CD4-positive, alpha-beta T cell (primary cell): ENCODE results near the gene C6orf62. TPM values are rescaled to one million over a fixed set of nuclear protein-coding genes. Genes with fewer than 3 reads are reported as not detected.
"Not testable (repeated sequence)": the region's sequence is repeated elsewhere in the genome, so short reads cannot be mapped to it uniquely, and the experiment has no call there.

Source experiments
- ATAC-seq: fragments of 200-7000 bp; cut with Tn5 transposase; one replicate; pipeline ENCODE4 v1.10.0; 2022; ENCODE audit warnings: mild to moderate bottlenecking; ENCODE audit not compliant: poor library complexity
- CTCF ChIA-PET: fragments of 350-600 bp; sonication (Branson Sonifier 250); formaldehyde crosslinking; loops from one replicate; lab custom pipeline; 2021; ENCODE audit warnings: antibody characterized with exemption, inconsistent platforms; lab: Charles Lee
- POLR2A ChIA-PET: fragments of 350-600 bp; sonication (Branson Sonifier 250); formaldehyde crosslinking; loops from one replicate; lab custom pipeline; 2021; ENCODE audit warnings: antibody characterized with exemption, inconsistent platforms; lab: Charles Lee
- DNase-seq, 14 experiments: peaks; one replicate each; pipeline ENCODE4 v3.0.0-alpha.2; 2013 to 2020; ENCODE audit warnings: mixed read lengths in 2 of 14
- H3K27ac ChIP-seq, 2 donors: one replicate each; pipeline versions ENCODE4 v1.5.1 to v1.7.0; 2013; ENCODE audit warnings: low read length in 2 of 2, low read depth in 1 of 2, mild to moderate bottlenecking in 1 of 2
- H3K27me3 ChIP-seq, 2 experiments: 1 replicate in 1 of 2; 2 replicates in 1 of 2; pipeline versions ENCODE4 v1.6.1 to v1.7.0; 2013; ENCODE audit warnings: low read length in 2 of 2, control low read depth in 1 of 2, mild to moderate bottlenecking in 1 of 2, moderate library complexity in 1 of 2; ENCODE audit not compliant: insufficient read depth in 2 of 2, control insufficient read depth in 1 of 2
- H3K36me3 ChIP-seq: one replicate; pipeline ENCODE4 v1.6.1; 2013; ENCODE audit warnings: low read length, control low read depth; ENCODE audit not compliant: insufficient read depth
- H3K4me1 ChIP-seq: one replicate; pipeline ENCODE4 v1.6.1; 2013; ENCODE audit warnings: low read length, control low read depth; ENCODE audit not compliant: insufficient read depth
- H3K4me3 ChIP-seq: one replicate; pipeline ENCODE4 v1.5.1; 2013; ENCODE audit warnings: mild to moderate bottlenecking, low read length, moderate library complexity
- H3K9me3 ChIP-seq, 2 experiments: 1 replicate in 1 of 2; 2 replicates in 1 of 2; pipeline versions ENCODE4 v1.6.1 to v1.7.0; 2013; ENCODE audit warnings: low read length in 2 of 2, mild to moderate bottlenecking in 2 of 2, control low read depth in 1 of 2, moderate library complexity in 1 of 2; ENCODE audit not compliant: control insufficient read depth in 1 of 2, insufficient read depth in 1 of 2
- H3K27ac Mint-ChIP-seq: one replicate; pipeline ENCODE4 v1.8.0; 2020; ENCODE audit warnings: mixed read lengths
- H3K27me3 Mint-ChIP-seq: one replicate; pipeline ENCODE4 v1.8.0; 2021; ENCODE audit warnings: mixed read lengths
- H3K36me3 Mint-ChIP-seq: one replicate; pipeline ENCODE4 v1.8.0; 2021; ENCODE audit warnings: low read depth, mixed read lengths
- H3K4me1 Mint-ChIP-seq: one replicate; pipeline ENCODE4 v1.8.0; 2021; ENCODE audit warnings: low read depth, mixed read lengths
- H3K4me3 Mint-ChIP-seq: one replicate; pipeline ENCODE4 v1.8.0; 2020; ENCODE audit warnings: mild to moderate bottlenecking, mixed read lengths
- H3K9me3 Mint-ChIP-seq: one replicate; pipeline ENCODE4 v1.8.0; 2020; ENCODE audit warnings: mixed read lengths
- intact Hi-C, 2 experiments: fragments of 100-400 bp; cut with DNase I in 1 of 2; cut with micrococcal nuclease in 1 of 2; formaldehyde crosslinking; loops; one replicate each; pipeline versions ENCODE4 v1.15.1 to v1.9.0; 2023 to 2025; cut with DNase I, micrococcal nuclease
- polyA plus RNA-seq, 2 donors: library from polyadenylated mRNA; unstranded; fragments of 120-200 nt; gene quantifications; one replicate each; pipeline ENCODE4 v1.2.1, GENCODE V29; 2013
- total RNA-seq, 174 experiments: library from RNA in 2 of 174; stranded (reverse) in 2 of 174; gene quantifications; one replicate each; pipeline ENCODE4 v1.2.3 and lab custom pipeline; 2021 to 2026
- TF ChIP-seq, protein P1 (sequence below): fragments of 200-600 bp; IDR thresholded peaks from one replicate; pipeline ENCODE4 v1.8.0; 2022; ENCODE audit warnings: antibody characterized with exemption, mild to moderate bottlenecking

C6orf62 gene
- total RNA-seq (100 to 1,000 TPM; 108 to 111 TPM), total RNA-seq (lab: John Stamatoyannopoulos, UW) (137 to 334 (median 215) reads per million in 172 experiments)
- polyA plus RNA-seq (2013, experiment 1 of 2), result 116 TPM
- 129 TPM for polyA plus RNA-seq (2013, experiment 2 of 2)

DNA sequence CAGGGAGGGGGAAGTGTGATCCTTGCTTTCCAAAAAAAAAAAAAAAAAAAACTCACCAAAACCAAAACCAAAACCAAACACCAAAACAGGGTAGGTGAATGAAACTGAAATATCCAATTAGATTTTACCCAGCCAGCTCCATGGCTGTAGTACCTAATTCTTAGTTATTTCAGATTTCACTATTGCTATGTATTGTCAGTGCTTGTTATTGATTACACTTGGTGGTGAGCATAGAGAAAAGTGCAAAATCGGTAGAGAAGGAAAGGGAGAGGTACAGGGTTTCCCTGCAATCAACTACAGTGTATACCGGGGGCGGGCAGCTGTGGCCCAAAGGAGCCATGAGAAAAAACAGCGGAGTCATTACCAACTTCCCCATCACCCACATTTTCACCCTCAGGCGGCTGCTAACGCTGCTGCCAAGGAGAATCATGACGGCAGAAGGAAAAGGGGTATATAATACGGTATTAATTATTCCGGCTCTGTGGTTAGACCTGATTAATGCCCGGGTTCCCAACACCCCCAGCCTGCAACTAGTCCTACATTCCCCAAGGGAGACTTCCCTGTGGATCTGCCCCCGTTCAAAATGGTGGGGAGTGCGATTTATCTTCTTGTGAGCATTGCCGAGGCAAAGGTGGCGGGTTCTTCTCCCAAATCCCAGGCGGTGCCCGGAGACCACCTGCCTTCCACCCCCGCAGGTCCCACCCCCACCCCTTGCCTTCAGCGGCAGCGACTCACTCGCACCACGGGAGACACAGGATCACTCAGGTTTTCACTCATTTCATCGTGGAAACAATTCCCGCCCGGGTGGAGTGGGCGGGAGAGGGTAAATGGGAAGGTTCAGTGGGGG is at the start of gene C6orf62:
Gene C6orf62 (minus strand): TSS at position 30 of the 847 bp plus-strand sequence. CDS start 486 bp downstream, outside the sequence.
- no peaks in the 10 kb centered on the region for H3K27me3 Mint-ChIP-seq
- intact Hi-C loops, result loop anchor here in 1 of 2 experiments (1.0 kb wide), 1 partner anchor 53 kb away; the partner anchor contains the start of gene TDP2
- peak within 1 kb of the TSS; percentile 100 for H3K27ac ChIP-seq
- peaks cover 39% of the 10 kb centered on the region for H3K36me3 ChIP-seq
- H3K36me3 Mint-ChIP-seq, result peaks cover 71% of the 10 kb centered on the region
- H3K27me3 ChIP-seq, result no peaks in the 10 kb centered on the region
- DNase-seq, result peak in 13 of 14 experiments; percentile 3 to 74 (median 35)
- TF ChIP-seq, protein P1, sequence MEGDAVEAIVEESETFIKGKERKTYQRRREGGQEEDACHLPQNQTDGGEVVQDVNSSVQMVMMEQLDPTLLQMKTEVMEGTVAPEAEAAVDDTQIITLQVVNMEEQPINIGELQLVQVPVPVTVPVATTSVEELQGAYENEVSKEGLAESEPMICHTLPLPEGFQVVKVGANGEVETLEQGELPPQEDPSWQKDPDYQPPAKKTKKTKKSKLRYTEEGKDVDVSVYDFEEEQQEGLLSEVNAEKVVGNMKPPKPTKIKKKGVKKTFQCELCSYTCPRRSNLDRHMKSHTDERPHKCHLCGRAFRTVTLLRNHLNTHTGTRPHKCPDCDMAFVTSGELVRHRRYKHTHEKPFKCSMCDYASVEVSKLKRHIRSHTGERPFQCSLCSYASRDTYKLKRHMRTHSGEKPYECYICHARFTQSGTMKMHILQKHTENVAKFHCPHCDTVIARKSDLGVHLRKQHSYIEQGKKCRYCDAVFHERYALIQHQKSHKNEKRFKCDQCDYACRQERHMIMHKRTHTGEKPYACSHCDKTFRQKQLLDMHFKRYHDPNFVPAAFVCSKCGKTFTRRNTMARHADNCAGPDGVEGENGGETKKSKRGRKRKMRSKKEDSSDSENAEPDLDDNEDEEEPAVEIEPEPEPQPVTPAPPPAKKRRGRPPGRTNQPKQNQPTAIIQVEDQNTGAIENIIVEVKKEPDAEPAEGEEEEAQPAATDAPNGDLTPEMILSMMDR, result no peak
- no peak for ATAC-seq
- no peaks in the 10 kb centered on the region for H3K9me3 ChIP-seq
- H3K4me3 ChIP-seq, result peak within 1 kb of the TSS; percentile 98
- H3K9me3 Mint-ChIP-seq, result no peaks in the 10 kb centered on the region
- H3K4me1 Mint-ChIP-seq, result peaks cover 63% of the 10 kb centered on the region
- peak within 1 kb of the TSS; percentile 94 for H3K27ac Mint-ChIP-seq
- peak within 1 kb of the TSS; percentile 92 for H3K4me3 Mint-ChIP-seq
- H3K4me1 ChIP-seq, result peaks cover 34% of the 10 kb centered on the region
- POLR2A ChIA-PET, result interaction anchor here (0.7 to 3.7 kb wide), 9 partner anchors 10 to 299 kb away, joined by 3 to 42 read pairs (median 8); partner anchors contain the start of genes ACOT13, ALDH5A1, GMNN and KIAA0319
- CTCF ChIA-PET, result interaction anchor here (1.5 to 1.9 kb wide), 2 partner anchors 48 to 52 kb away, joined by 3 to 6 read pairs; partner anchors contain the start of genes ACOT13 and TDP2

DNA sequence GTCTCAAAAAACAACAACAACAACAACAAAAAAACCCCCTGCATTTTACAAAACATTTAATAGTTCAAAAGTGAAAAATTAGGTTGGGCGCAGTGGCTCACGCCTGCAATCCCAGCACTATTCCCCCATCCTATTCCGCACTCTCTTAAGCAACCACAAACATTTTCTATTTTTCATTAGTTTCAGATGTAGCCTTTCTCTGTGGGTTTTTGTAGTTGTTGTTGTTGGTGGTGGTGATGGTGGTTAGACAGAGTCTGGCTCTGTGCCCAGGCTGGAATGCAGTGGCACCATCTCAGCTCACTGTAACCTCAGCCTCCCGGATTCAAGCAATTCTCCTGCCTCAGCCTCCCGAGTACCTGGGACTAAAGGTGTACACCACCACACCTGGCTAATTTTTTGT is 49.4 kb upstream of the C6orf62 start:
- Histone ChIP-seq H3K4me1 (no peaks in the 10 kb centered on the region), H3K4me3 (no peak overlapping the region), H3K27me3 (no peaks in the 10 kb centered on the region), H3K36me3 (no peaks in the 10 kb centered on the region), H3K27ac (no peak overlapping the region), H3K9me3 (no peaks in the 10 kb centered on the region)
- Mint-ChIP-seq H3K4me1 (no peaks in the 10 kb centered on the region), H3K27me3 (no peaks in the 10 kb centered on the region), H3K36me3 (no peaks in the 10 kb centered on the region), H3K9me3 (no peaks in the 10 kb centered on the region), H3K27ac (no peak overlapping the region), H3K4me3 (no peak overlapping the region)
- TF ChIP-seq, protein P1, result no peak
- ChIA-PET CTCF (no interaction called here), POLR2A (no interaction called here)
- no peak for ATAC-seq
- no peak for DNase-seq
- intact Hi-C loops, result loop anchor here (5.0 kb wide), 2 partner anchors 241 to 486 kb away; no protein-coding TSS in a partner anchor

DNA sequence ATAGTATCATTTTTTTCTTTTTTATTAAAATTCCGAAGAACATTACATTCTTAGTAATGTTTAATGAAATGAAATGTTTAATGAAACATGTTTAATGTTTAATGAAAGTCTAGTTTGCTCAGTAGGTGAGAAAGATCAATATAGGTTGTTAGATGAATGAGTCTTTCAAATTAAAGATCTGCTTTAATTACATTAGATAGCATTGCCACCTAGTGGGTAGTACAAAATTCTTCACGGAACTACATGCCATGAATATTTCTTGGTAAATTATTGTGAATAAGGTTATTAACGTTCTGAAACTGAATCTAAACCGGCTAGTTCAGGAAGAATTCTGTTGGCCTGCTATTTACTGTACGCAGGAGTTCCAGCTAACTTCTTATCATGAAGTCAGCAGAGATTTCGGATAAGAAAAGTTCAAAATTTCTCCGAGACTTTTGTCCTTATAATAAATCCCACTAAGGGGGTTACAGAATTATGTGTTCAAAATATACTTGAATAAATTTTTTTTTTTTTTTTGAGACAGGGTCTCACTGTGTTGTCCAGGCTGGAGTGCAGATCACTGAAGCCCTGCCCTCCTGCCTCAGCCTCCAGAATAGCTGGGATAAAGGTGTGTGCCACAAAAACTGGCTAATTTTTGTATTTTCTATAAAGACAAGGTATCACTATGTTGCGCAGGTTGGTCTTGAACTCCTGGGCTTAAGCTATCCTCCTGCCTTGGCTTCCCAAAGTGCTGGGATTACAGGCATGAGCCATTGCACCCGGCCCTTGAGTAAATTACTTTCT is 47.9 kb upstream of the C6orf62 start:
- Histone ChIP-seq H3K9me3 (no peaks in the 10 kb centered on the region), H3K4me3 (no peak overlapping the region), H3K27ac (no peak overlapping the region), H3K36me3 (no peaks in the 10 kb centered on the region), H3K27me3 (no peaks in the 10 kb centered on the region), H3K4me1 (no peaks in the 10 kb centered on the region)
- no peaks in the 10 kb centered on the region for H3K27me3 Mint-ChIP-seq
- CTCF ChIA-PET, result interaction anchor here (1.0 kb wide), 1 partner anchor 47 kb away, joined by 3 read pairs; no protein-coding TSS in a partner anchor
- TF ChIP-seq, protein P1, result peak; percentile 69
- POLR2A ChIA-PET, result interaction anchor here (0.7 to 1.6 kb wide), 2 partner anchors 8 to 272 kb away, joined by 3 to 6 read pairs; partner anchors contain the start of genes ALDH5A1 and GMNN
- intact Hi-C loops, result loop anchor here (1.0 to 5.0 kb wide), 3 partner anchors 184 to 485 kb away; no protein-coding TSS in a partner anchor
- H3K27ac Mint-ChIP-seq, result no peak overlapping the region
- H3K9me3 Mint-ChIP-seq, result no peaks in the 10 kb centered on the region
- H3K4me3 Mint-ChIP-seq, result no peak overlapping the region
- no peaks in the 10 kb centered on the region for H3K36me3 Mint-ChIP-seq
- DNase-seq (peak in 3 of 14 experiments; percentile 43 to 58 (median 55)), ATAC-seq (peak; percentile 83)
- no peaks in the 10 kb centered on the region for H3K4me1 Mint-ChIP-seq

GRCh38 chr6:24765968-24766367 is 47.0 kb upstream of the C6orf62 start:
- not testable (repeated sequence) for DNase-seq, H3K4me1 ChIP-seq, H3K27ac Mint-ChIP-seq, H3K36me3 Mint-ChIP-seq, H3K4me1 Mint-ChIP-seq, H3K9me3 ChIP-seq, H3K36me3 ChIP-seq, H3K4me3 Mint-ChIP-seq, H3K27me3 Mint-ChIP-seq, H3K27me3 ChIP-seq, H3K9me3 Mint-ChIP-seq, ATAC-seq, H3K27ac ChIP-seq, H3K4me3 ChIP-seq
- ChIA-PET CTCF (interaction anchor here (1.5 kb wide), 1 partner anchor 183 kb away, joined by 3 read pairs; no protein-coding TSS in a partner anchor), POLR2A (interaction anchor here (1.6 kb wide), 1 partner anchor 9 kb away, joined by 6 read pairs; the partner anchor contains the start of gene GMNN)
- intact Hi-C loops, result loop anchor here (1.0 to 5.0 kb wide), 3 partner anchors 183 to 484 kb away; no protein-coding TSS in a partner anchor
